HG03135 (cell line): ENCODE data around the gene TBC1D22A.

Experiments
- ATAC-seq: cut with Tn5 transposase; IDR thresholded peaks from one replicate; pipeline ENCODE4 v1.9.1; 2021; ENCODE audit warnings: mild to moderate bottlenecking, moderate library complexity; ENCODE audit not compliant: unreplicated experiment

TBC1D22A gene

GRCh38 chr22:46871826-46872225, 109.4 kb downstream of the TBC1D22A start:
- ATAC-seq = no peak

GRCh38 chr22:46875089-46875488, 112.6 kb downstream of the TBC1D22A start:
- ATAC-seq = no peak

GRCh38 chr22:46876357-46876934, 114.0 kb downstream of the TBC1D22A start:
- no peak for ATAC-seq

- ATAC-seq = no peak
These were observed 115.9 kb downstream of the TBC1D22A start for GRCh38 chr22:46878191-46878948.

GRCh38 chr22:46879083-46879482, 116.6 kb downstream of the TBC1D22A start:
- ATAC-seq = no peak

- ATAC-seq = no peak
These were observed 119.1 kb downstream of the TBC1D22A start for GRCh38 chr22:46881373-46882118.

GRCh38 chr22:46883092-46883910, 120.9 kb downstream of the TBC1D22A start:
- ATAC-seq = no peak

GRCh38 chr22:46884365-46884764, 121.9 kb downstream of the TBC1D22A start:
- no peak for ATAC-seq

- ATAC-seq = no peak
These were observed 125.5 kb downstream of the TBC1D22A start for GRCh38 chr22:46887978-46888377.

- ATAC-seq = no peak
These were observed 128.4 kb downstream of the TBC1D22A start for GRCh38 chr22:46890819-46891218.

GRCh38 chr22:46891382-46891951, 129.0 kb downstream of the TBC1D22A start:
- ATAC-seq = no peak

GRCh38 chr22:46892866-46893265, 130.4 kb downstream of the TBC1D22A start:
- no peak for ATAC-seq

GRCh38 chr22:46893281-46894020, 131.0 kb downstream of the TBC1D22A start:
- no peak for ATAC-seq

GRCh38 chr22:46894081-46894671, 131.7 kb downstream of the TBC1D22A start:
- ATAC-seq = no peak

- no peak for ATAC-seq
These were observed 132.6 kb downstream of the TBC1D22A start for GRCh38 chr22:46894851-46895640.

- ATAC-seq = no peak
These were observed 133.3 kb downstream of the TBC1D22A start for GRCh38 chr22:46895753-46896152.

GRCh38 chr22:46896166-46896565, 133.7 kb downstream of the TBC1D22A start:
- ATAC-seq = no peak

GRCh38 chr22:46896568-46897245, 134.3 kb downstream of the TBC1D22A start:
- ATAC-seq = no peak
